GM12878 (cell line): Measurements from ENCODE around the gene TRMU. TPM values are rescaled to one million over a fixed set of nuclear protein-coding genes. Genes with fewer than 3 reads are reported as not detected.

Source experiments
- ATAC-seq: fragments of 200-7000 bp; cut with Tn5 transposase; 3 replicates; pipeline ENCODE4 v1.9.1; 2020; ENCODE audit warnings: mild to moderate bottlenecking, moderate library complexity
- BruUV-seq: library from RNA; stranded (reverse); fragments of 400-500 nt; replicated peaks from 2 replicates; lab custom pipeline; 2021; lab: Mats Ljungman, UMichigan
- CTCF ChIA-PET: fragments of 300-600 bp; sonication (Branson Sonifier 250); formaldehyde crosslinking; extraction: SDS; loops from one replicate; lab custom pipeline; 2021; ENCODE audit warnings: inconsistent platforms; lab: Yijun Ruan, JAX
- POLR2A ChIA-PET: fragments of 350-600 bp; formaldehyde crosslinking; extraction: SDS; loops from one replicate; lab custom pipeline; 2021; ENCODE audit warnings: inconsistent platforms; lab: Charles Lee
- RAD21 ChIA-PET: fragments of 300-600 bp; sonication (Branson Sonifier 250); formaldehyde crosslinking; loops from one replicate; lab custom pipeline; 2023; ENCODE audit warnings: antibody characterized with exemption; ENCODE audit not compliant: unreplicated experiment; lab: Charles Lee
- SMC1A ChIA-PET: fragments of 300-600 bp; sonication (Branson Sonifier 250); formaldehyde crosslinking; loops from one replicate; lab custom pipeline; 2023; ENCODE audit not compliant: unreplicated experiment, uncharacterized antibody; lab: Charles Lee
- DNase-seq: peaks from one replicate; pipeline ENCODE4 v3.0.0-alpha.2; 2011; ENCODE audit warnings: low read depth, low spot score
- FAIRE-seq: peaks from 3 replicates; lab custom pipeline; 2011; peaks lifted over from hg19 to GRCh38; lab: Jason Lieb, UNC
- H2AFZ ChIP-seq: 2 replicates; pipeline ENCODE4 v1.6.0; 2011; ENCODE audit warnings: low read depth, low read length, control low read depth; ENCODE audit not compliant: control insufficient read depth
- H3K27ac ChIP-seq: 2 replicates; pipeline ENCODE4 v1.5.1; 2011; ENCODE audit warnings: control low read depth; ENCODE audit not compliant: control insufficient read depth, insufficient read depth
- H3K27me3 ChIP-seq, 2 experiments: replicated peaks in 1 of 2; 2 replicates each; pipeline versions ENCODE4 v1.6.0 to v1.6.1; 2011; ENCODE audit warnings: low read length in 1 of 2; ENCODE audit not compliant: control insufficient read depth in 2 of 2, insufficient read depth in 2 of 2
- H3K36me3 ChIP-seq, 2 experiments: 2 replicates each; pipeline ENCODE4 v1.5.1; 2011; ENCODE audit warnings: low read length in 1 of 2; ENCODE audit not compliant: control insufficient read depth in 2 of 2, insufficient read depth in 2 of 2
- H3K4me1 ChIP-seq: 2 replicates; pipeline ENCODE4 v1.6.1; 2011; ENCODE audit warnings: mild to moderate bottlenecking, low read length, moderate library complexity, mixed read lengths; ENCODE audit not compliant: control insufficient read depth, insufficient read depth
- H3K4me2 ChIP-seq: 2 replicates; pipeline ENCODE4 v1.6.0; 2011; ENCODE audit warnings: control low read depth; ENCODE audit not compliant: control insufficient read depth, insufficient read depth
- H3K4me3 ChIP-seq: fragments of 200-600 bp; sonication (generic); 2 replicates; pipeline ENCODE4 v1.5.1; 2016
- H3K79me2 ChIP-seq: 2 replicates; pipeline ENCODE4 v1.6.0; 2011; ENCODE audit warnings: low read length; ENCODE audit not compliant: control insufficient read depth, insufficient read depth
- H3K9ac ChIP-seq: 2 replicates; pipeline ENCODE4 v1.8.0; 2011; ENCODE audit warnings: low read length, control low read depth, mixed read lengths; ENCODE audit not compliant: control insufficient read depth, insufficient read depth
- H3K9me3 ChIP-seq: replicated peaks from 3 replicates; pipeline ENCODE4 v1.5.1; 2011; ENCODE audit warnings: mild to moderate bottlenecking, low read length; ENCODE audit not compliant: control insufficient read depth, insufficient read depth
- H4K20me1 ChIP-seq: 2 replicates; pipeline ENCODE4 v1.6.0; 2011; ENCODE audit not compliant: control insufficient read depth, insufficient read depth
- FOXK2 ChIP-seq: fragments of 450-650 bp; IDR thresholded peaks from 2 replicates; pipeline ENCODE4 v1.6.1; 2017; ENCODE audit warnings: mild to moderate bottlenecking, moderate library complexity
- FOXM1 ChIP-seq: IDR thresholded peaks from 2 replicates; pipeline ENCODE4 v1.6.1; 2012; ENCODE audit warnings: low read depth, mild to moderate bottlenecking, inconsistent platforms, low read length, moderate library complexity
- JUNB ChIP-seq: IDR thresholded peaks from 2 replicates; pipeline ENCODE4 v1.6.1; 2016; ENCODE audit warnings: antibody characterized with exemption, mild to moderate bottlenecking
- MTA2 ChIP-seq: fragments of 450-650 bp; IDR thresholded peaks from 2 replicates; pipeline ENCODE4 v1.6.1; 2016; ENCODE audit warnings: low read depth, mild to moderate bottlenecking, moderate library complexity
- POLR2AphosphoS2 ChIP-seq: IDR thresholded peaks from 2 replicates; pipeline ENCODE4 v1.6.1; 2011; ENCODE audit warnings: low read depth, mild to moderate bottlenecking, low read length, improper control_type of control experiment, moderate library complexity
- ZBTB40 ChIP-seq: fragments of 450-650 bp; IDR thresholded peaks from 2 replicates; pipeline ENCODE4 v1.6.1; 2016; ENCODE audit warnings: mild to moderate bottlenecking, moderate library complexity, borderline replicate concordance
- ZNF384 ChIP-seq: IDR thresholded peaks from 2 replicates; pipeline ENCODE4 v1.6.1; 2012; ENCODE audit warnings: low read depth, mild to moderate bottlenecking, low read length, improper control_type of control experiment, borderline replicate concordance
- WGBS: methylation state at CpG from one replicate; pipeline ENCODE4 v1.1.6; 2016; ENCODE audit warnings: low lambda C conversion rate; ENCODE audit not compliant: insufficient replicate concordance, insufficient coverage; ENCODE audit errors: missing lambda C conversion rate; 5-methylcytosine and 5-hydroxymethylcytosine counted together
- in situ Hi-C: fragments of 300-500 bp; cut with MboI; formaldehyde crosslinking; loops from 9 replicates; pipeline ENCODE4 v1.14.3; 2018; ENCODE audit warnings: mixed read lengths
- intact Hi-C: fragments of 100-400 bp; cut with micrococcal nuclease; formaldehyde crosslinking; loops from one replicate; pipeline ENCODE4 v1.14.2; 2022; ENCODE audit not compliant: unreplicated experiment
- polyA plus RNA-seq, 11 experiments: library from polyadenylated mRNA; depleted of rRNA in 4 of 11; unstranded in 6 of 11; stranded (reverse) in 5 of 11; fragments of >200 nt; fragmentation: Nextera tagmentation in 4 of 11; fragmentation: Illumina TruSeq in 1 of 11; extraction: Ambion mirVana in 4 of 11; extraction: Trizol in 1 of 11; gene quantifications; 1 replicate in 1 of 11; 2 replicates in 10 of 11; pipeline versions ENCODE4 v1.2.1 to v1.2.3, GENCODE V29; 2011 to 2016; ENCODE audit warnings: inconsistent platforms in 2 of 11, missing spikeins in 2 of 11, low read depth in 1 of 11
- total RNA-seq, 4 experiments: library from RNA; depleted of rRNA in 3 of 4; stranded (reverse); fragments of >200 nt in 3 of 4; fragmentation: Illumina TruSeq in 1 of 4; extraction: Trizol in 1 of 4; gene quantifications; 2 replicates each; pipeline versions ENCODE4 v1.2.1 to v1.2.3, GENCODE V29; 2013 to 2021
- TF ChIP-seq, protein P1 (sequence below): IDR thresholded peaks from 2 replicates; pipeline ENCODE4 v1.6.1; 2012; ENCODE audit warnings: low read depth, low read length, improper control_type of control experiment
- TF ChIP-seq, protein P2 (sequence below): fragments of 450-650 bp; formaldehyde crosslinking; IDR thresholded peaks from 2 replicates; pipeline ENCODE4 v1.5.0; 2022; ENCODE audit warnings: mild to moderate bottlenecking, missing genetic modification characterization

TRMU gene
- total and polyA plus RNA-seq, 10 of the 15 experiments (the other 5 are each of a cell fraction or from before 2014, with no cell fraction given), result 3.5 to 57.0 (median 44.0) TPM

DNA sequence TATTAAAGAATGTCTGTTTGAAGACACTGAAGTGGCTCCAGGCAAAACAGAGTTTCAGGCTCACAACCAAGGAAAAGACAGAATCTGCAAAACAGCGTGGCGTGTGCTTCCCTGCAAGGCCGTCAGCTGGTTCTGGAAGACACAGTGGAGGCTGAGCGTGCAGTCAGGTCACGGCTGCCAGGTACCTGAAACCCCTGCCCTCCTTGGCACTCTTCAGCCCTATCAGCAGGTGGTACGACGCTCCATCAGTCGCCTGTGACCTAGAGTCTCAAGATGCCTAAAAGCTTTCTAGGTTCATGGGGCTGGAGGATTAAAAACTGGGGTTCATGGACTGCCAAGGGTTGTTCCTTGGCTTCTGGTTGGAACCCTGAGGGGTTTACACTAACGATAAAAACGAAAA is 65.9 kb downstream of the TRMU start (continued):
- TF ChIP-seq FOXK2, result no peak
- TF ChIP-seq, protein P1, sequence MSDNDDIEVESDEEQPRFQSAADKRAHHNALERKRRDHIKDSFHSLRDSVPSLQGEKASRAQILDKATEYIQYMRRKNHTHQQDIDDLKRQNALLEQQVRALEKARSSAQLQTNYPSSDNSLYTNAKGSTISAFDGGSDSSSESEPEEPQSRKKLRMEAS, result no peak
- no peak for TF ChIP-seq JUNB

DNA sequence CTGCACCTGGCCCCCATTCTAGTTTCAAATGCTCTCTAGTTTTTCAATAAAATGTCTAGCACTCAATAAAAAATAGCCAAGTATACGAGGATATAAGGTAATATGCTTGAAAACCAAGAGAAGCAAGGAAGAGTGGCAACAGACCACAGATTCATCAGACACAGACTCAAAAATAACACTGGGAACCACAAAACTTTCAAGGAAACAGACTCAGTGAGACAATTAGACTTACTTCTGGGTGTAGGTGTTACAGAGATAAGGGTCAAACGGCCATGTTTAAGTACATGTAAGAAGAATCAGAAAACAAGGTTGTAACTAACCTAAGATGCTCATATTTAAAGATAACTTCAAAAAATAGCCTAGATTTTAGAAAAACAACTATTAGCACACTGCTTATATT is 67.0 kb downstream of the TRMU start:
- ChIA-PET RAD21 (no interaction called here), SMC1A (interaction anchor here (0.6 kb wide), 1 partner anchor 11 kb away, joined by 3 read pairs; no protein-coding TSS in a partner anchor), POLR2A (no interaction called here), CTCF (interaction anchor here (0.7 kb wide), 2 partner anchors 45 to 157 kb away, joined by 3 read pairs; no protein-coding TSS in a partner anchor)
- Histone ChIP-seq H3K36me3 (no peaks in the 10 kb centered on the region), H3K9me3 (no peaks in the 10 kb centered on the region), H3K4me3 (no peak overlapping the region), H3K4me1 (no peaks in the 10 kb centered on the region), H2AFZ (no peak overlapping the region), H3K9ac (no peak overlapping the region), H3K79me2 (no peaks in the 10 kb centered on the region), H3K27me3 (no peaks in the 10 kb centered on the region), H3K4me2 (no peak overlapping the region), H3K27ac (no peak overlapping the region), H4K20me1 (no peaks in the 10 kb centered on the region)
- in situ Hi-C loops (no loop called here), intact Hi-C loops (no loop called here)
- no TSS peak for BruUV-seq
- TF ChIP-seq POLR2AphosphoS2, result no peak
- no peak for TF ChIP-seq FOXM1
- no peak for TF ChIP-seq MTA2
- TF ChIP-seq ZNF384, result no peak
- TF ChIP-seq ZBTB40, result no peak
- TF ChIP-seq, protein P2, sequence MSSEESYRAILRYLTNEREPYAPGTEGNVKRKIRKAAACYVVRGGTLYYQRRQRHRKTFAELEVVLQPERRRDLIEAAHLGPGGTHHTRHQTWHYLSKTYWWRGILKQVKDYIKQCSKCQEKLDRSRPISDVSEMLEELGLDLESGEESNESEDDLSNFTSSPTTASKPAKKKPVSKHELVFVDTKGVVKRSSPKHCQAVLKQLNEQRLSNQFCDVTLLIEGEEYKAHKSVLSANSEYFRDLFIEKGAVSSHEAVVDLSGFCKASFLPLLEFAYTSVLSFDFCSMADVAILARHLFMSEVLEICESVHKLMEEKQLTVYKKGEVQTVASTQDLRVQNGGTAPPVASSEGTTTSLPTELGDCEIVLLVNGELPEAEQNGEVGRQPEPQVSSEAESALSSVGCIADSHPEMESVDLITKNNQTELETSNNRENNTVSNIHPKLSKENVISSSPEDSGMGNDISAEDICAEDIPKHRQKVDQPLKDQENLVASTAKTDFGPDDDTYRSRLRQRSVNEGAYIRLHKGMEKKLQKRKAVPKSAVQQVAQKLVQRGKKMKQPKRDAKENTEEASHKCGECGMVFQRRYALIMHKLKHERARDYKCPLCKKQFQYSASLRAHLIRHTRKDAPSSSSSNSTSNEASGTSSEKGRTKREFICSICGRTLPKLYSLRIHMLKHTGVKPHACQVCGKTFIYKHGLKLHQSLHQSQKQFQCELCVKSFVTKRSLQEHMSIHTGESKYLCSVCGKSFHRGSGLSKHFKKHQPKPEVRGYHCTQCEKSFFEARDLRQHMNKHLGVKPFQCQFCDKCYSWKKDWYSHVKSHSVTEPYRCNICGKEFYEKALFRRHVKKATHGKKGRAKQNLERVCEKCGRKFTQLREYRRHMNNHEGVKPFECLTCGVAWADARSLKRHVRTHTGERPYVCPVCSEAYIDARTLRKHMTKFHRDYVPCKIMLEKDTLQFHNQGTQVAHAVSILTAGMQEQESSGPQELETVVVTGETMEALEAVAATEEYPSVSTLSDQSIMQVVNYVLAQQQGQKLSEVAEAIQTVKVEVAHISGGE (CRISPR knock-in tag), result no peak
- 2% methylated on average over 2 of the region's 2 CpGs for WGBS
- ATAC-seq (no peak), FAIRE-seq (no peak), DNase-seq (no peak)
